H9 (cell line): ENCODE measurements around the gene HNF1A. TPM values are rescaled to one million over a fixed set of nuclear protein-coding genes. Genes with fewer than 3 reads are reported as not detected.

Experiments used
- DNase-seq: peaks from one replicate; pipeline ENCODE4 v3.0.0-alpha.2; 2017
- H2AFZ ChIP-seq: one replicate; pipeline ENCODE4 v1.6.1; 2013; ENCODE audit warnings: mild to moderate bottlenecking, low read length, control low read depth, moderate library complexity
- H2AK5ac ChIP-seq: 2 replicates; pipeline ENCODE4 v1.6.1; 2013; ENCODE audit warnings: low read length, control low read depth, mixed read lengths; ENCODE audit not compliant: insufficient read length
- H2BK120ac ChIP-seq: one replicate; pipeline ENCODE4 v1.6.1; 2013; ENCODE audit warnings: low read depth, mild to moderate bottlenecking, low read length, control low read depth, inconsistent platforms; ENCODE audit not compliant: poor library complexity, severe bottlenecking
- H2BK12ac ChIP-seq: 2 replicates; pipeline ENCODE4 v1.6.1; 2013; ENCODE audit warnings: low read length, control low read depth, mixed read lengths, low read depth; ENCODE audit not compliant: insufficient read length
- H2BK15ac ChIP-seq: 2 replicates; pipeline ENCODE4 v1.6.1; 2013; ENCODE audit warnings: low read depth, low read length, control low read depth
- H2BK20ac ChIP-seq: one replicate; pipeline ENCODE4 v1.6.1; 2013; ENCODE audit warnings: low read depth, mild to moderate bottlenecking, low read length, control low read depth, inconsistent platforms; ENCODE audit not compliant: poor library complexity, severe bottlenecking
- H2BK5ac ChIP-seq: 2 replicates; pipeline ENCODE4 v1.6.1; 2013; ENCODE audit warnings: low read length, control low read depth, mixed read lengths; ENCODE audit not compliant: insufficient read length
- H3K14ac ChIP-seq: 2 replicates; pipeline ENCODE4 v1.6.1; 2013; ENCODE audit warnings: low read length, control low read depth; ENCODE audit not compliant: insufficient read depth
- H3K18ac ChIP-seq: 2 replicates; pipeline ENCODE4 v1.6.1; 2013; ENCODE audit warnings: low read depth, mild to moderate bottlenecking, mixed read lengths, low read length, control low read depth; ENCODE audit not compliant: insufficient read length
- H3K23ac ChIP-seq: 2 replicates; pipeline ENCODE4 v1.6.1; 2013; ENCODE audit warnings: low read length, control low read depth, mixed read lengths, low read depth; ENCODE audit not compliant: insufficient read length
- H3K23me2 ChIP-seq: 2 replicates; pipeline ENCODE4 v1.6.1; 2013; ENCODE audit warnings: low read depth, mild to moderate bottlenecking, mixed read lengths, low read length, control low read depth; ENCODE audit not compliant: insufficient read length, poor library complexity, severe bottlenecking
- H3K27ac ChIP-seq: 2 replicates; pipeline ENCODE4 v1.5.1; 2013; ENCODE audit warnings: low read length, control low read depth, mixed read lengths, low read depth; ENCODE audit not compliant: insufficient read length
- H3K27me3 ChIP-seq: 2 replicates; pipeline ENCODE4 v1.6.1; 2013; ENCODE audit warnings: low read length, control low read depth, inconsistent platforms; ENCODE audit not compliant: insufficient read depth
- H3K4ac ChIP-seq: 2 replicates; pipeline ENCODE4 v1.6.1; 2013; ENCODE audit warnings: low read depth, mild to moderate bottlenecking, control low read depth, inconsistent platforms, low read length, moderate library complexity
- H3K4me1 ChIP-seq: 2 replicates; pipeline ENCODE4 v1.6.1; 2013; ENCODE audit warnings: low read length, control low read depth, inconsistent platforms; ENCODE audit not compliant: insufficient read depth
- H3K4me2 ChIP-seq: 2 replicates; pipeline ENCODE4 v1.6.1; 2013; ENCODE audit warnings: low read length, control low read depth, mixed read lengths; ENCODE audit not compliant: insufficient read length, insufficient read depth
- H3K56ac ChIP-seq: 2 replicates; pipeline ENCODE4 v1.6.1; 2013; ENCODE audit warnings: low read depth, mild to moderate bottlenecking, mixed read lengths, low read length, control low read depth; ENCODE audit not compliant: insufficient read length
- H3K79me1 ChIP-seq: 2 replicates; pipeline ENCODE4 v1.6.1; 2013; ENCODE audit warnings: low read depth, mild to moderate bottlenecking, moderate library complexity, low read length, control low read depth, inconsistent platforms; ENCODE audit not compliant: insufficient read depth, poor library complexity, severe bottlenecking
- H3K79me2 ChIP-seq: 2 replicates; pipeline ENCODE4 v1.6.1; 2013; ENCODE audit warnings: low read length, control low read depth, inconsistent platforms; ENCODE audit not compliant: insufficient read depth
- H3K9ac ChIP-seq: 2 replicates; pipeline ENCODE4 v1.6.1; 2013; ENCODE audit warnings: low read length, control low read depth, mixed read lengths; ENCODE audit not compliant: insufficient read length; ENCODE audit errors: extremely low read depth
- H3K9me3 ChIP-seq: one replicate; pipeline ENCODE4 v1.6.1; 2013; ENCODE audit warnings: low read depth, low read length, inconsistent platforms; ENCODE audit not compliant: control insufficient read depth
- H3T11ph ChIP-seq: one replicate; pipeline ENCODE4 v1.6.1; 2013; ENCODE audit warnings: mild to moderate bottlenecking, low read length, control low read depth, inconsistent platforms
- H4K20me1 ChIP-seq: one replicate; pipeline ENCODE4 v1.6.1; 2013; ENCODE audit not compliant: control insufficient read depth, insufficient read length, insufficient read depth
- H4K5ac ChIP-seq: 2 replicates; pipeline ENCODE4 v1.6.1; 2013; ENCODE audit warnings: low read depth, mild to moderate bottlenecking, mixed read lengths, low read length, control low read depth; ENCODE audit not compliant: insufficient read length
- H4K8ac ChIP-seq: replicated peaks from 2 replicates; pipeline ENCODE4 v1.6.1; 2013; ENCODE audit warnings: low read length, control low read depth, mixed read lengths, low read depth; ENCODE audit not compliant: insufficient read length
- H4K91ac ChIP-seq: 2 replicates; pipeline ENCODE4 v1.6.1; 2013; ENCODE audit warnings: low read depth, mild to moderate bottlenecking, moderate library complexity, mixed read lengths, low read length, control low read depth; ENCODE audit not compliant: insufficient read length
- H3K27ac Mint-ChIP-seq, 3 experiments: 2 replicates in 2 of 3; 3 replicates in 1 of 3; pipeline ENCODE4 v1.8.0; 2020 to 2021; ENCODE audit warnings: mixed read lengths in 3 of 3, mild to moderate bottlenecking in 1 of 3, moderate library complexity in 1 of 3
- H3K27me3 Mint-ChIP-seq: 2 replicates; pipeline ENCODE4 v1.8.0; 2021; ENCODE audit warnings: low read depth, mild to moderate bottlenecking, moderate library complexity, mixed read lengths
- H3K36me3 Mint-ChIP-seq, 3 experiments: 2 replicates in 2 of 3; 3 replicates in 1 of 3; pipeline ENCODE4 v1.8.0; 2020 to 2021; ENCODE audit warnings: low read depth in 3 of 3, mixed read lengths in 3 of 3; ENCODE audit not compliant: insufficient read depth in 1 of 3
- H3K4me1 Mint-ChIP-seq, 2 experiments: 2 replicates each; pipeline ENCODE4 v1.8.0; 2020; ENCODE audit warnings: mixed read lengths in 2 of 2
- H3K4me3 Mint-ChIP-seq, 2 experiments: 2 replicates in 1 of 2; 3 replicates in 1 of 2; pipeline ENCODE4 v1.8.0; 2020 to 2021; ENCODE audit warnings: mild to moderate bottlenecking in 2 of 2, mixed read lengths in 2 of 2, moderate library complexity in 1 of 2
- H3K9me3 Mint-ChIP-seq, 2 experiments: 2 replicates in 1 of 2; 3 replicates in 1 of 2; pipeline ENCODE4 v1.8.0; 2020; ENCODE audit warnings: mild to moderate bottlenecking in 2 of 2, mixed read lengths in 2 of 2, moderate library complexity in 1 of 2
- CTCF ChIP-seq: fragments of 200-600 bp; sonication (generic); conservative IDR thresholded peaks from 3 replicates; pipeline ENCODE4 v1.8.0; 2021; ENCODE audit warnings: antibody characterized with exemption, mild to moderate bottlenecking
- WGBS: extraction: QIAGEN DNeasy Blood & Tissue Kit; methylation state at CpG from one replicate; pipeline ENCODE4 v1.1.7; 2013; ENCODE audit warnings: missing lambda C conversion rate, low lambda C conversion rate, mixed read lengths; ENCODE audit not compliant: insufficient read length; ENCODE audit errors: extremely low coverage; 5-methylcytosine and 5-hydroxymethylcytosine counted together
- total RNA-seq: library from RNA; stranded (reverse); gene quantifications from 2 replicates; pipeline ENCODE4 v1.2.1, GENCODE V29; 2021

Gene HNF1A
- total RNA-seq, 1 experiment from 2014 or later = not detected

- Mint-ChIP-seq H3K4me3 (no peak overlapping the region), H3K27ac (no peak overlapping the region; a peak in 1 of 7 replicates), H3K27me3 (no peaks in the 10 kb centered on the region; the same call in 1 of the 2 replicates), H3K4me1 (peaks cover 8 to 25% of the 10 kb centered on the region in 2 experiments), H3K36me3 (no peaks in the 10 kb centered on the region), H3K9me3 (peaks cover 0 to 4% of the 10 kb centered on the region in 2 experiments; a peak in 1 of 5 replicates)
- Histone ChIP-seq H3K27ac (no peak overlapping the region), H3K14ac (no peak overlapping the region), H3K9ac (no peak overlapping the region), H4K8ac (no peak overlapping the region), H2BK5ac (no peak overlapping the region), H2BK120ac (no peak overlapping the region), H4K20me1 (no peaks in the 10 kb centered on the region), H3K23me2 (no peaks in the 10 kb centered on the region), H2AFZ (no peak overlapping the region), H2BK15ac (no peak overlapping the region), H3K79me2 (no peaks in the 10 kb centered on the region), H3K9me3 (no peaks in the 10 kb centered on the region), H2AK5ac (no peak overlapping the region), H4K91ac (peak overlapping the region; percentile 4), H2BK12ac (no peak overlapping the region), H3K27me3 (no peaks in the 10 kb centered on the region), H3K4ac (no peak overlapping the region), H3K56ac (no peak overlapping the region), H3K79me1 (no peaks in the 10 kb centered on the region), H3K23ac (no peak overlapping the region), H3K4me1 (no peaks in the 10 kb centered on the region), H2BK20ac (no peak overlapping the region), H3K18ac (no peak overlapping the region), H4K5ac (no peak overlapping the region), H3T11ph (no peak overlapping the region), H3K4me2 (no peak overlapping the region)
- DNase-seq = no peak
- no peak for TF ChIP-seq CTCF
- WGBS = no CpG with 5 or more reads among the region's 10 CpGs
Observed at GRCh38 chr12:120979220-120979861, 998 bp downstream of the HNF1A start.
